ENCODE data around the gene FZD2.

GRCh38 chr17:44585315-44585714, 28.0 kb downstream of the FZD2 start:
- TF ChIP-seq CTCF (IDR thresholded peaks at IDR 0.05) (no peak), ZFX (IDR thresholded peaks at IDR 0.05; ENCODE audit: borderline replicate concordance) (no peak)

Data from 22Rv1 (cell line).